GM18526 (cell line): ENCODE results near the gene PRKCI.

ENCODE experiments used
- POLR2A ChIP-seq: IDR thresholded peaks from 3 replicates; pipeline ENCODE4 v1.6.1; 2011; ENCODE audit not compliant: insufficient read length; ENCODE audit errors: extremely low read depth

Gene PRKCI

DNA sequence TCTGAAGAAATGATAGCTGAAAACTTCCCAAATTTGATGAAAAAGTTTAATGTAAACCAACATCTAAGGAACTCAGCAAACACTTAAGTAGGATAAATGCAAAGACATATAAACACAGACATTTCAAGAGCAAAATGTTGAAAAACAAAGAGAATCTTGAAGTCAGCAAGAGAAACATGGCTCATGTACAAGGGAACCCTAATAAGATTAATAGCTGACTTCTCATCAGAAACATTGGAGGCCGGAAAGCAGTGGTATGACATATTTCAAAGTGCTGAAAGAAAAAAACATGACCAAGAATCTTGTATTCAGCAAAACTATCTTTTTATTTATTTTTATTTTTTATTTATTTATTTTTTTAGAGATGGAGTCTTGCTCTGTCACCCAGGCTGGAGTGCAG lies 10.6 kb upstream of the PRKCI start:
- no peak for TF ChIP-seq POLR2A

DNA sequence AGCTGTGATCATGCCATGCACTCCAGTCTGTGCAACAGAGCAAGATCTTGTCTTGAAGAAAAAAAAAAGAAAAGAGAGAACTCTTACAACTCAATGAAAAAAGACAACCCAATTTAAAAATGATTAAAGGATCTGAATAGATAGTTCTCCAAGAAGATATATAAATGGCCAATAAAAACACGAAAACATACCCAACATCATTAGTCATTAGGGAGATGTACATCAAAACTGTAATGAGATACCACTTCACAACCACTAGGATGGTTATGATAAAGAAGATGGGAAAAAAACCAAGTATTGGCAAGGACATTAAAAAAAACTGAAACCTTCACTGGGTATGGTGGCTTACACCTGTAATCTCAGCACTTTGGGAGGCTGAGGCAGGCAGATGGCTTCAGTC lies 2.4 kb upstream of the PRKCI start:
- TF ChIP-seq POLR2A: no peak

DNA sequence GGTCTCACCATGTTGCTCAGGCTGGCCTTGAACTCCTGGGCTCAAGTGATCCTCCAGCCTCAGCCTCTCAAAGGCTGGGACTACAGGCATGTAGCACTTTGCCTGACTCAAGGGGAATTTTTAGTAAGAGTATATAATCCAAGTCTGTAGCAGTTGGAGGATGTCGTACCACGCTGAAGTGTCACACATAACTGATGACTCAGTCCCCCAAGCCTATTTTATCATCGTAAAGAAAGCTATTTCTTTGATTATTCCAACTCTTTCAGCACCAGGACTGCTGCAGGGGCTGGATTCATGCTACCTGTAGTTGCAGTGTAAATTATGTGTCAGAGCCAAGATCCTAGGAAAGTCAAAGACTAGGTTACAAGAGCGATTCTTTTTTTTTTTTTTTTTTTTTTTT lies 1.4 kb upstream of the PRKCI start:
- TF ChIP-seq POLR2A: no peak

DNA sequence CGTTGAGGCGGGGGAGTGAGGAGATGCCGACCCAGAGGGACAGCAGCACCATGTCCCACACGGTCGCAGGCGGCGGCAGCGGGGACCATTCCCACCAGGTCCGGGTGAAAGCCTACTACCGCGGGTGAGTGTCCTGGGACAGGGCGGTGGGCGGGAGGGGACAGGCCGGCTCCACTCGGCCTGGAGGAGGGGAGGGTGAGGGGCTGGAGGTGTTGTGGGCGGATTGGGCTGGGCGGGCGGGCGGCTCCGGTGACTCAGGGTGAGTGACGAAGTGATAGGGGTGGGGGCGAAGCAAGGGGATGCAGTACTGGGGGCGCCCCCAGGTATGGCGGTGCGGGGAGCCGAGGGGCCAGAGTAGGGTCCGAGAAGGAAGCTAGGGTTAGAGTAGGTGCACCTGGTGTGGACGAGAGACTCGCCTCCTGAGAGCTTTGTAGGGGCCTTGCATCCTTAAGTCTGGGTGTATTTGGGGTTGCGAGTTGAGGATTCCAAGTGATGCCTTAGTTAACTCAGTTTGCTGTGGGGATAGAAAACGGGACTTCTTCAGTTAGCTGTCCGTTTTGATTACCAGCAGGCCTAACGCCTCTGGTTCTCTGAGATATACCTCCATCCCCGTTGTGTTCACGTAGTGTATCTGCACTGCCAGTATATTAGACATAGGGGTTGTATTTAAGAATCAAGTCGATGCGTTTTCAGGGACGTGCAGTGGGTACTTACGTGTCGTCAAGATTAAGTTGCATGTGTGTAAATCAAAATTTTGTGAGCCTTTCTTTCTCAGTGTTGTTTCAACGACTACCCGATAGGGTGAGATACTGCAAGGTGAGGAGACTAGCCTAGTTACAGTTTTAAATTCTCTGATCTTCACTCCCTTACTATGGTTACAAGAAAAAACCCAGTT lies 670 bp downstream of the PRKCI start:
- TF ChIP-seq POLR2A: no peak

DNA sequence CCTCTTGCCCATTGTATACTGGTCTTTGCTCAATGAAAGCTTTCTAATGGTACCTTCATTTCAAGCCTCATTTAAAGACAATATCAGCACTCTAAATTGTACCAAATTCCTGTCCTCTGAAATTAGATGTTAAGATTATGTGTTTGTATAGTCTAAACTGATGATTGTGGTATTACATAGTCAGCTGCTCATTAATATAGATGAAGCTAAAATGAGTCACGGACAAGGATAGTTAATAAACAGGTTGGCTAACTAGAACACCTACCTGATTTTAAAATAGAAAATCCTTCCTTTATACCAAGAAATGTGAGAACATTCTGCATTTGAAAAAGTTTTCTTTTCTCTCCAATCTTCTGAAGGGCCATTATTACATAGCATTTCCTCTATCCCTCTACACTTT lies 2.9 kb downstream of the PRKCI start:
- TF ChIP-seq POLR2A: no peak

DNA sequence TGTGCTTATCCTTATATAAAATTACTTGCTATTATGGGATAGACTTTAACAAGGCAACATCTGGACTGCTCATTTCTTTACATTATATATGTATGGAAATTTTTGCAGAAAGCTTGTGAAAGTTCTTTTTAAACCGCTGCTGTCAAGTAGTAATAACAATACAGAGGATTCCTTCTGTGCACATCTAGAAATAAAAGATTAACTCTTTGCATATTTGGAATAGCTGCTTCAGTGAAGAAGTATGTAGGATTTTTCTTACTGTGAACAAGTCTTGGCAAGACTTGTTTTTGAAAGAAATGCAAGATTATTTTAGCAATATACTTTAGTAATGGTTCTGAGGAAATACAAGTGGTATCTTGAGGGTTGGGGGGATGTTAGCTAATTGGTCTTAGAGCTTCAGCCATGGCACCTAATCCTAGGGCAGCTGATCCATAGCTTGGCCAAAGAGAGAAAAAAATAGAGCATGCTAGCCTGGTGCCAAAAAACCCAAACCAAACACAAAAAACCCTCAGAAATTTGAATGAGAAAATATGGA lies 4.3 kb downstream of the PRKCI start:
- TF ChIP-seq POLR2A: no peak

DNA sequence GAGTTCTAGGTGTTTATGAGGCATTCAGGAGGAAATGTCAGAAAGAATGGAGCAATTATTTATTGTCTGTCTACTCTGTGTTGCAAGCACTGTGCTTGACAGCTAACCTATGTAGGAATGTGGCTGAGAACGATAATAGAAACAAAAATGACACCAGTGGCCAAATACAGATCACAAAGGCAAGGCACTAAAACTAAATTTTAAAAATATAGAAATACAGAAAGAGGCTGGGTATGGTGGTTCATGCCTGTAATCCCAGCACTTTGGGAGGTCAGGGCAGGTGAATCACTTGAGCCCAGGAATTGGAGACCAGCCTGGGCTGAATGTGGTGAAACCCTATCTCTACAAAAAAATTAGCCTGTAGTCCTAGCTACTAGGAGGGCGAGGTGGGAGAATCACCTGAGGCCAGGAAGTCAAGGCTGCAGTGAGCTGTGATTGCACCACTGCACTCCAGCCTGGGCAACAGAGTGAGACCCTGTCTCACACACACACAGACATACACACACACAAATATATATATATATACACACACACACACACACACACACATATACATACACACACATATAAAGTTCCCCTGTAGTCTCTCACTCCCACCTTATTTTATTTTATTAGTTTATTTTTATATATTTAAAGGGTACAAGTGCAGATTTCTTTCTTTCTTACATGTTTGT lies 6.0 kb downstream of the PRKCI start:
- TF ChIP-seq POLR2A: no peak

DNA sequence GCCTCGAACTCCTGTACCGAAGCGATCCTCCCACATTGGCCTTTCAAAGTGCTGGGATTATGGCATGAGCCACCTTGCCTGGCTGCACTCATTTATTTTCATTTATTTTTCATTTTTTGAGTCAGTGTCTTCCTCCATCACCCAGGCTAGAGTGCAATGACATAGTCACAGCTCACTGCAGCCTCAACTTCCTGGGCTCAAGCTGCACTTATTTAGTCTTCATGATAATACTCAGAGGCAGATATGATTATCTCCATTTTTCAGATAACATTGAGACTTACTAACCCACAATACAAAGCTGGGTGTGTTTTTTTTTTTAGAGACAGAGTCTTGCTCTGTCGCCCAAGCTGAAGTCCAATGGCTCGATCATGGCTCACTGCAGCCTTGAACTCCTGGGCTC lies 10.0 kb downstream of the PRKCI start:
- TF ChIP-seq POLR2A: no peak

DNA sequence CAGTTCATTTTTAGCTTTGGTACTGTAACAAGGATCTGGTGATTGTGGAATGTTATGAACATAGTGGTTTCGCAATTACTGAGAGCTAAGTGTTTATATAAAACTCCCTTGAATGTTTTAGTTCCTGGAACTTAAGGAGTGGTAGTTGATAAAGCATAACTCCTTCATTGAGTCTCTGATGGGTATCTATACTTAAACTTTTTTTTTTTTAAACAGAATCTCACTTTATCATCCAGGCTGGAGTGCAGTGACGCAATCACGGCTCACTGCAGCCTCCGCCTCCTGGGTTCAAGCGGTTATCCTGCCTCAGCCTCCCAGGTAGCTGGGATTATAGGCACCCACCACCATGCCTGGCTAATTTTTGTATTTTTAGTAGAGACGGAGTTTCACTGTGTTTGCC lies 11.3 kb downstream of the PRKCI start:
- TF ChIP-seq POLR2A: no peak

DNA sequence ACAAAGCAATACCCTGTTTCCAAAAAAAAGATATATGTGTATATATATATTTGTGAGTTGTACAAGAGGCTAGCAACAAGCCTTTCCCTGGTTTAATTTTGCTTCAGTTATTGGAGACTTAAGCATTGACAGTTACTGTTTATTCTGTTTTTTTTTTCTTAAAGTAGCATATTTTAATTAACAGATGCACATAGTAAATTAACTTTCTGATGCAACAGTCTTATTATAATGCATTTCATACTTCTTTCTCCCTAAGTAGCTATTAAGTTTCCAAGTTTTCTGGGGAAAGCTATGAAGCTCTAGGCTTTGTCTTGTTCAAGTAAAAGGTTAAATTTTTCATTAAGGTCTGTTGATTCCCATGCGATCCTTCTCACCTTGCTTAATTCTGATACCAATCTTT lies 17.9 kb downstream of the PRKCI start:
- no peak for TF ChIP-seq POLR2A

DNA sequence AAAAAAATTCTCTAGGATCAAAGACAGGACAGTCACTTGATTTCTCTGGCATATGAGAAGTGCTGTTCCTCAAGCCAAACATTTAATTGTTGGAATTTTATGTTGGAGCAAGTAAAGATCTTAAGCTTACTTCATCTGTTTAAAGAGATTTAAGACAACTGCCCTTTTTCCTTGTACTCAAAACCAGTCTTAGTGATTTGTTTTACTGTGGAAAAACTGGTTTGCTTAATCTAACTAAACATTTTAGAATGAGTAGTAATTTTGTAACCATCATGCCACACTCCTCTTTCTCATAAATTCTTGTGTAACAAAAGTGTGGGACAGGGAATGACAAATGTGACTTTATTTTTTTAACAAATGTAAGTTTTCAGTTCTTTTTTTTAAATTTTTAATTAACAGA lies 18.4 kb downstream of the PRKCI start:
- TF ChIP-seq POLR2A: no peak

DNA sequence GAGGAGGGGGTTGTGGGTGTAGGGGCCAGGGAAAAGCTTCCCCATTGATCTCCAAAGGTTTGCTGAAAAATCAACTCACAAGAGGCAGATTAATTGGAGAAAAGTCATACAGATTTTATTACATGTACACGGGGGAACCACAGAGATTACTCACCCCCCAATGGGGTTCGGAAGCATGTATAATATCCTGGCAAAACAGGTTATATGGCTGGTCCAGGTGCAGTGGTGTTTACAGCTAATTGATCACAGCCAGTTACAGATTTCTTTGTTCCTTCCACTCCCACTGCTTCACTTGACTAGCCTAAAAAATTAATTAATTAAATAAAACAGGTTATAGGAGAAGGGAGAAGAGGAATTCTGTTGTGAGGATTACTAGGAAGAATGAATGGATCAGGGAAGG lies 22.4 kb downstream of the PRKCI start:
- no peak for TF ChIP-seq POLR2A

DNA sequence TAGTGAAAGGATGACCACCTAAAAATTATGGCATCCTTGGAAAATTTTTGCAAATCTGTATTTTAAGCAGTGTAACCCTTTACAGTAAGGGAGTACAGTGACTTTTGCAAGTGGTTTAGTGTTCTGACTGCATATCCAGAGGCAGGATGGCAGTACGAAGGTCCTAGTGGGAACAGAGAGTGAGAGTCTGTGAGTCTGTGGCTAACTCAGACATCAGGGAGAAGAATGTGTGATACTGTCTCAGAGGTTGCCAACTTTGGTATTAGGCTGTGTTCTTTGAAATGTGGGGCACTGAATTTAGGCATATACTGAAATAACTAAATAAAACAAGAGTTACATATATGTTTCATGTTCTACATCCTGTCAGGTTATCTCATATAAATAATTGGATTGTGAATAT lies 25.7 kb downstream of the PRKCI start:
- TF ChIP-seq POLR2A: no peak

DNA sequence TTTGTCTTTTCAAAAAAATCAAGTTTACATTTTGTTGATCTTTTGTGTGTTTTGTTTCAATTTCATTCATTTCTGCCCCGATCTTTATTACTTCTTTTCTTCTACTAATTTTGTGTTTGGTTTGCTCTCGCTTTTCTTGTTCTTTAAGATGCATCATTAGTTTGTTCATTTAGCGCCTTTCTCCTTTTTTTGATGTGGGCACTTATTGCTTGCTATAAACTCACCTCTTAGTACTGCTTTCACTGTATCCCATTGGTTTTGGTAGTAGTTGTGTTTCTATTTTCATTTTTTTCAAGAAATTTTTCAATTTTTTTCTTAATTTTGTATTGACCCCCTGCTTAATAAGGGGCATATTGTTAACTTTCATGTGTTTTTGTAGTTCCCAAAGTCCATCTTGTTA lies 34.4 kb downstream of the PRKCI start:
- no peak for TF ChIP-seq POLR2A

DNA sequence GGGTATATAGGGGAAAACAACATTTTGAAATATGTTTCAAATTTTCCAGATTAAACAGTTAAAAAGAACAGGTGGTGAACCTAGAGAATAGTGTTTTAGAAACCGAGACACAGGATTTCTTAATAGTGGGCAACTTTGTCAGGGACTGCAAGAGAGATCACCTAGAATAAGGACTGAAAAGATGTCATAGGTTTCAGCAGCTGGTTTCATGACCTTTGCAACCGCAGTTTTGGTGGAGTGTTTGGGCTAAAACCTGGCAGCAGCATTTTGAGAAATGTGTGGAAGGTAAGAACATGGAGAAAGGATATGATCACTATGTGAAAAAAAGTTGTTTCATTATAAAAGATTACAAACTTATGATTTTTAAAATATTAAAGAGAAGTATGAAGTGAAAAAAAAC lies 34.9 kb downstream of the PRKCI start:
- no peak for TF ChIP-seq POLR2A

DNA sequence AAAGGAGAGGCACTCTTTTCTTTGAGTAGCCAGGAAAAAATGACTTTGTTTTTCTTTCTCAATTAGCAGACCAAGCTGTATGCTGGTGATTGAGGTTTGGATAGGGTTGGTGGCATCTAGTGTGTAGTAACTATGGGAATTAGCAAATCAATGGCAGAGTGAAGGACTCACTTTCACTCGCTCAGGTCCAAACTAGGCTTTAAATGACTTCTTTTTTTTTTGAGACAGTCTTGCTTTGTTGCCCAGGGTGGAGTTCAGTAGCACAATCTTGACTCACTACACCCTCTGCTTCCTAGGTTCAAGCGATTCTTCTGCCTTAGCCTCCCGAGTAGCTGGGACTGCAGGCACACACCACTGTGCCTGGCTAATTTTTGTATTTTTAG lies 35.9 kb downstream of the PRKCI start:
- no peak for TF ChIP-seq POLR2A

DNA sequence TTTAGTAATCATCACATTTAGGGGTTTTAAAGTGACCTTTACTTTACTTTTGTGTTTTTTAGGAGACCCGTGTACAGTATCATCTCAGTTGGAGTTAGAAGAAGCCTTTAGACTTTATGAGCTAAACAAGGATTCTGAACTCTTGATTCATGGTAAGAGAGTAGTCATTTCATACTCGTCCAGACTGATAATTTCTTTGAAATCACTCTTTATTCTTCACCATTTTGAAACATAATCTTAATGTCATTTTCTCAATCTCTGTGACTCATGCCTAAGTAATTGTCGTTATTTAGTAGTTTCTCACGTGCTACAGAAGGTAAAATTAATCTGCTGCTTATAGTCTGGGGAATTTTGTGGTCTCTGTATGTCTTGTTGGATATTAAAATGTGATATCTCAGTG lies 37.7 kb downstream of the PRKCI start:
- no peak for TF ChIP-seq POLR2A

DNA sequence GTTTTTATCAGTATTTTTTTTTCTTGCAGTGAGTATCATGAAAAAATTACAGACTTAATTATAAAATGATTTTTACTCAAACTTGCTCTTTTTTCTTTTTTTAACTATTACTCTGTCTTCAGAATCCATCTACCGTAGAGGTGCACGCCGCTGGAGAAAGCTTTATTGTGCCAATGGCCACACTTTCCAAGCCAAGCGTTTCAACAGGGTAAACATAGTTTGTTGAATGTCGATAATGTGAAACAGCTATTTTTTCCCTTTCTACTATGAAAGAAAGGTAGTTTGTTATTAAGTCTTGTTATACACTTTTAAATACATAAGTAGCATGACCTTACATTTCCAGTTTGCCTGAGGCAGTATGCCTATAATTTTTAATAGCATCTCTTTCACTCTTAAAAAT lies 45.6 kb downstream of the PRKCI start:
- TF ChIP-seq POLR2A: no peak
